ENCODE measurements around the gene EMX2. TPM values are rescaled to one million over a fixed set of nuclear protein-coding genes. Genes with fewer than 3 reads are reported as not detected.

EMX2 gene
- total and polyA plus RNA-seq, 2 donors (not counting 3 experiments of a cell fraction or from before 2014, with no cell fraction given): not detected

DNA sequence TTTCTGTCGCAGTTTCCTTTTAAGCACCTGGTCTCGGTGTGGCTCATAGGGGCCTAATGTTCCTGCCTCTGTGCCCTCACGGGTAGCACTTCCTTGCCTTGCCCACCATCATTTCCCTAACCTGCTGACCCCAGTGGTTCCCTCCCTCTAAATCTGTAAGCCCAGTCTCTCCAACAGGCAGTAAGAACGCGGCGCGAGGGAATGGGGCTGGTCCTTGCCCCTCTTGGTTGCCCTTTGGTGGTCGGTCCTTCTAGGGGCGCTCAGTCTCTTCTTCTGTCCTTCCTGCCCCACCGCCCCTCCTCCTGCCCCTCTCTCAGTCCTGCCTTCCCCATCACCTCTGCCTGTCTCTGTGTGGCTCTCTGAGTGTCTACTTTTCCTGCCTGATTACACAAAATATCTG, 21.2 kb downstream of the EMX2 start:
- Histone ChIP-seq H4K20me1 (replicated peaks; ENCODE audit: control insufficient read depth, extremely low read depth, insufficient read depth, low read length) (no peaks in the 10 kb centered on the region), H3K79me2 (ENCODE audit: control insufficient read depth, insufficient read depth, low read length) (no peaks in the 10 kb centered on the region), H3K9me1 (replicated peaks; ENCODE audit: control insufficient read depth, extremely low read depth, insufficient read depth, low read length) (no peaks in the 10 kb centered on the region), H3K9ac (replicated peaks; ENCODE audit: extremely low read depth, insufficient read depth, low read length) (no peak overlapping the region), H3K36me3 (ENCODE audit: control insufficient read depth in 2 of 2, extremely low read depth in 1 of 2, insufficient read depth in 2 of 2, low read length in 2 of 2) (no peaks in the 10 kb centered on the region), H3K9me3 (replicated peaks; ENCODE audit: control insufficient read depth, insufficient read depth, low read length) (no peaks in the 10 kb centered on the region), H3K27me3 (ENCODE audit: control insufficient read depth in 2 of 2, insufficient read depth in 2 of 2, low read length in 2 of 2) (no peaks in the 10 kb centered on the region), H3K4me2 (ENCODE audit: insufficient read depth, low read length) (no peak overlapping the region), H2AFZ (ENCODE audit: low read depth, low read length) (no peak overlapping the region), H3K27ac (ENCODE audit: insufficient read depth, low read depth, low read length) (no peak overlapping the region), H3K4me3 (replicated peaks in 1 of 3; ENCODE audit: insufficient read depth in 1 of 3, low read depth in 1 of 3, low read length in 3 of 3) (no peak overlapping the region), H3K4me1 (ENCODE audit: control insufficient read depth, extremely low read depth, insufficient read depth, low read length) (no peaks in the 10 kb centered on the region)
- dilution Hi-C loops (cut with MboI; ENCODE audit: extremely low pct_ligation_motif_present, low sequenced_read_pairs): no loop called here
- BruUV-seq (replicated peaks): no TSS peak
- TF ChIP-seq POLR2A (IDR thresholded peaks at IDR 0.05; ENCODE audit: low read depth, low read length): no peak
- TF ChIP-seq JUN (IDR thresholded peaks at IDR 0.05; ENCODE audit: borderline replicate concordance, insufficient read depth, insufficient read length, low read depth): no peak
- TF ChIP-seq MYC (IDR thresholded peaks at IDR 0.05; ENCODE audit: low read depth, low read length): no peak
- no peak for TF ChIP-seq FOS (IDR thresholded peaks at IDR 0.05; ENCODE audit: borderline replicate concordance, insufficient read depth, low read length)
- TF ChIP-seq, protein P1, sequence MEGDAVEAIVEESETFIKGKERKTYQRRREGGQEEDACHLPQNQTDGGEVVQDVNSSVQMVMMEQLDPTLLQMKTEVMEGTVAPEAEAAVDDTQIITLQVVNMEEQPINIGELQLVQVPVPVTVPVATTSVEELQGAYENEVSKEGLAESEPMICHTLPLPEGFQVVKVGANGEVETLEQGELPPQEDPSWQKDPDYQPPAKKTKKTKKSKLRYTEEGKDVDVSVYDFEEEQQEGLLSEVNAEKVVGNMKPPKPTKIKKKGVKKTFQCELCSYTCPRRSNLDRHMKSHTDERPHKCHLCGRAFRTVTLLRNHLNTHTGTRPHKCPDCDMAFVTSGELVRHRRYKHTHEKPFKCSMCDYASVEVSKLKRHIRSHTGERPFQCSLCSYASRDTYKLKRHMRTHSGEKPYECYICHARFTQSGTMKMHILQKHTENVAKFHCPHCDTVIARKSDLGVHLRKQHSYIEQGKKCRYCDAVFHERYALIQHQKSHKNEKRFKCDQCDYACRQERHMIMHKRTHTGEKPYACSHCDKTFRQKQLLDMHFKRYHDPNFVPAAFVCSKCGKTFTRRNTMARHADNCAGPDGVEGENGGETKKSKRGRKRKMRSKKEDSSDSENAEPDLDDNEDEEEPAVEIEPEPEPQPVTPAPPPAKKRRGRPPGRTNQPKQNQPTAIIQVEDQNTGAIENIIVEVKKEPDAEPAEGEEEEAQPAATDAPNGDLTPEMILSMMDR (IDR thresholded peaks at IDR 0.05; ENCODE audit: extremely low read depth in 1 of 2, insufficient read depth in 1 of 2, low read depth in 1 of 2, low read length in 2 of 2): no peak
- no peak for TF ChIP-seq POLR2AphosphoS5 (IDR thresholded peaks at IDR 0.05; ENCODE audit: insufficient read depth, low read depth, low read length)
- TF ChIP-seq GATA2 (IDR thresholded peaks at IDR 0.05; ENCODE audit: insufficient read depth, insufficient read length, low read depth, low read length): no peak
- TF ChIP-seq EZH2 (IDR thresholded peaks at IDR 0.05; ENCODE audit: borderline replicate concordance, low read depth, low read length, severe bottlenecking): no peak
- TF ChIP-seq, protein P2, sequence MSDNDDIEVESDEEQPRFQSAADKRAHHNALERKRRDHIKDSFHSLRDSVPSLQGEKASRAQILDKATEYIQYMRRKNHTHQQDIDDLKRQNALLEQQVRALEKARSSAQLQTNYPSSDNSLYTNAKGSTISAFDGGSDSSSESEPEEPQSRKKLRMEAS (IDR thresholded peaks at IDR 0.05; ENCODE audit: insufficient read depth, insufficient read length): no peak
- POLR2A ChIA-PET: no interaction called here
- no peak for DNase-seq (ENCODE audit: low read depth, low spot score)
- CTCF ChIA-PET: no interaction called here
- no peak for FAIRE-seq
- intact Hi-C loops (cut with micrococcal nuclease): no loop called here
